HCT116 (cell line): ENCODE results near the gene TNS3. TPM values are rescaled to one million over a fixed set of nuclear protein-coding genes. Genes with fewer than 3 reads are reported as not detected.

Experiments used
- ATAC-seq: fragments of 200-7000 bp; cut with Tn5 transposase; 2 replicates; pipeline ENCODE4 v1.9.1; 2020; ENCODE audit warnings: mild to moderate bottlenecking, moderate library complexity
- BruUV-seq: library from RNA; stranded (reverse); fragments of 400-500 nt; replicated peaks from 2 replicates; lab custom pipeline; 2021; lab: Mats Ljungman, UMichigan
- CTCF ChIA-PET: fragments of 300-600 bp; sonication (Branson Sonifier 250); formaldehyde crosslinking; loops from one replicate; lab custom pipeline; 2021; ENCODE audit warnings: antibody characterized with exemption; lab: Charles Lee
- POLR2A ChIA-PET: fragments of 300-600, 350-600 bp; sonication (Branson Sonifier 250); formaldehyde crosslinking; loops from one replicate; lab custom pipeline; 2021; ENCODE audit warnings: antibody characterized with exemption; lab: Charles Lee
- RAD21 ChIA-PET, 2 experiments: fragments of 300-600 bp; sonication (Branson Sonifier 250); formaldehyde crosslinking; loops; one replicate each; lab custom pipeline; 2023; ENCODE audit warnings: low total read pairs in 2 of 2; ENCODE audit not compliant: uncharacterized antibody in 2 of 2, unreplicated experiment in 2 of 2, low non-redundant PET in 1 of 2; lab: Charles Lee
- DNase-seq: peaks from one replicate; pipeline ENCODE4 v3.0.0-alpha.2; 2010; ENCODE audit warnings: low read depth, low spot score
- H2AFZ ChIP-seq: fragments of 200-600 bp; shearing (Covaris generic), sonication (generic); 2 replicates; pipeline ENCODE4 v1.6.1; 2017; ENCODE audit warnings: low read depth, mixed run types, mixed read lengths, antibody characterized with exemption, low read length; ENCODE audit not compliant: poor library complexity, severe bottlenecking
- H3K27ac ChIP-seq: 2 replicates; pipeline ENCODE4 v1.5.1; 2012; ENCODE audit warnings: low read depth, low read length
- H3K27me3 ChIP-seq: fragments of 200-600 bp; sonication (generic); 2 replicates; pipeline ENCODE4 v1.6.1; 2016; ENCODE audit warnings: mixed run types, low read length, mixed read lengths; ENCODE audit not compliant: insufficient read depth
- H3K36me3 ChIP-seq, 2 experiments: fragments of 200-500 bp in 1 of 2; fragments of 200-600 bp in 1 of 2; sonication (Bioruptor generic) in 1 of 2; sonication (generic) in 1 of 2; 2 replicates each; pipeline versions ENCODE4 v1.5.1 to v1.6.1; 2014 to 2016; ENCODE audit warnings: low read length in 2 of 2, inconsistent platforms in 1 of 2, mixed read lengths in 1 of 2, mixed run types in 1 of 2; ENCODE audit not compliant: insufficient read depth in 2 of 2, control insufficient read depth in 1 of 2
- H3K4me1 ChIP-seq, 2 experiments: fragments of 200-600 bp in 1 of 2; sonication (generic) in 1 of 2; 2 replicates each; pipeline versions ENCODE4 v1.5.1 to v1.6.1; 2012 to 2017; ENCODE audit warnings: low read length in 2 of 2, inconsistent platforms in 1 of 2, mild to moderate bottlenecking in 1 of 2, mixed read lengths in 1 of 2, mixed run types in 1 of 2, moderate library complexity in 1 of 2; ENCODE audit not compliant: insufficient read depth in 2 of 2, control insufficient read depth in 1 of 2
- H3K4me2 ChIP-seq: fragments of 200-600 bp; sonication (generic); 2 replicates; pipeline ENCODE4 v1.6.1; 2017; ENCODE audit warnings: mixed run types, low read length, mixed read lengths
- H3K4me3 ChIP-seq, 2 experiments: fragments of 200-600 bp in 1 of 2; sonication (generic) in 1 of 2; replicated peaks in 1 of 2; 2 replicates each; pipeline ENCODE4 v1.5.1; 2011 to 2016; ENCODE audit warnings: low read length in 2 of 2, control low read depth in 1 of 2, low read depth in 1 of 2, mild to moderate bottlenecking in 1 of 2, mixed read lengths in 1 of 2, mixed run types in 1 of 2
- H3K79me2 ChIP-seq: fragments of 200-600 bp; sonication (generic); 2 replicates; pipeline ENCODE4 v1.6.1; 2017; ENCODE audit warnings: mild to moderate bottlenecking, mixed run types, low read length, moderate library complexity, mixed read lengths; ENCODE audit not compliant: insufficient read depth
- H3K9ac ChIP-seq: fragments of 200-600 bp; sonication (generic); 2 replicates; pipeline ENCODE4 v1.6.1; 2016; ENCODE audit warnings: low read length, mixed read lengths
- H3K9me2 ChIP-seq: fragments of 200-600 bp; sonication (generic), shearing (Covaris generic); 2 replicates; pipeline ENCODE4 v1.6.1; 2017; ENCODE audit warnings: mixed run types, mild to moderate bottlenecking, moderate library complexity; ENCODE audit not compliant: insufficient read depth
- H3K9me3 ChIP-seq, 2 experiments: fragments of 200-500 bp in 1 of 2; fragments of 200-600 bp in 1 of 2; sonication (Bioruptor generic) in 1 of 2; sonication (generic) in 1 of 2; 2 replicates each; pipeline ENCODE4 v1.6.1; 2014 to 2017; ENCODE audit warnings: low read length in 2 of 2, mixed read lengths in 2 of 2, inconsistent platforms in 1 of 2, low read depth in 1 of 2, mild to moderate bottlenecking in 1 of 2, mixed run types in 1 of 2, moderate library complexity in 1 of 2; ENCODE audit not compliant: control insufficient read depth in 1 of 2, insufficient read depth in 1 of 2
- H4K20me1 ChIP-seq: fragments of 200-600 bp; sonication (generic), shearing (Covaris generic); 2 replicates; pipeline ENCODE4 v1.6.1; 2017; ENCODE audit warnings: mixed run types, mild to moderate bottlenecking, moderate library complexity; ENCODE audit not compliant: insufficient read depth
- ATF3 ChIP-seq: IDR thresholded peaks from 2 replicates; pipeline ENCODE4 v1.6.1; 2012
- CBX3 ChIP-seq: IDR thresholded peaks from 2 replicates; pipeline ENCODE4 v1.6.1; 2012; ENCODE audit warnings: low read depth
- POLR2AphosphoS5 ChIP-seq: IDR thresholded peaks from 2 replicates; pipeline ENCODE4 v1.6.1; 2011; ENCODE audit warnings: mild to moderate bottlenecking, low read depth, low read length, moderate library complexity
- RAD21 ChIP-seq: IDR thresholded peaks from 2 replicates; pipeline ENCODE4 v1.6.1; 2012; ENCODE audit warnings: low read depth, mild to moderate bottlenecking
- REST ChIP-seq: IDR thresholded peaks from 2 replicates; pipeline ENCODE4 v1.6.1; 2012; ENCODE audit warnings: low read depth
- SIN3A ChIP-seq: IDR thresholded peaks from 2 replicates; pipeline ENCODE4 v1.6.1; 2012; ENCODE audit warnings: low read depth
- SP1 ChIP-seq: IDR thresholded peaks from 2 replicates; pipeline ENCODE4 v1.6.1; 2012; ENCODE audit warnings: low read depth
- TCF7L2 ChIP-seq: IDR thresholded peaks from 2 replicates; pipeline ENCODE4 v1.7.0; 2011; ENCODE audit warnings: borderline replicate concordance, inconsistent platforms; ENCODE audit not compliant: insufficient read depth, insufficient read length; ENCODE audit errors: extremely low read depth
- ZBTB33 ChIP-seq: IDR thresholded peaks from 2 replicates; pipeline ENCODE4 v1.6.1; 2011; ENCODE audit warnings: mild to moderate bottlenecking, low read length, moderate library complexity; ENCODE audit not compliant: insufficient replicate concordance; ENCODE audit errors: extremely low read depth
- intact Hi-C: fragments of 100-400 bp; cut with micrococcal nuclease; formaldehyde crosslinking; loops from 2 replicates; pipeline ENCODE4 v1.10.0; 2022
- total RNA-seq: library from RNA; stranded (reverse); gene quantifications from one replicate; pipeline ENCODE4 v1.2.1, GENCODE V29; 2021; ENCODE audit not compliant: unreplicated experiment

The TNS3 gene
- total RNA-seq, 1 experiment from 2014 or later: 9.1 TPM

- CTCF ChIA-PET: no interaction called here
- Histone ChIP-seq H3K9ac (no peak overlapping the region), H3K4me3 (no peak overlapping the region)
- TF ChIP-seq RAD21: no peak
- no peak for TF ChIP-seq ZBTB33
- no peak for TF ChIP-seq ATF3
- TF ChIP-seq REST: no peak
- no peak for TF ChIP-seq SP1
- TF ChIP-seq SIN3A: no peak
- TF ChIP-seq CBX3: no peak
- no peak for TF ChIP-seq TCF7L2
- TF ChIP-seq POLR2AphosphoS5: no peak
- TF ChIP-seq, all 23 proteins: peak for 0
- intact Hi-C loops: no loop called here
- no peaks in the 10 kb centered on the region for H3K36me3 ChIP-seq
- H3K79me2 ChIP-seq: no peaks in the 10 kb centered on the region
- no TSS peak for BruUV-seq
- H3K4me2 ChIP-seq: no peak overlapping the region
- no peak for DNase-seq
- no peaks in the 10 kb centered on the region for H3K27me3 ChIP-seq
- no peaks in the 10 kb centered on the region; the same call in 1 of the 2 replicates for H4K20me1 ChIP-seq
- no peaks in the 10 kb centered on the region for H3K9me3 ChIP-seq
- ChIA-PET RAD21 (no interaction called here), POLR2A (no interaction called here)
- H3K27ac ChIP-seq: no peak overlapping the region
- H3K9me2 ChIP-seq: no peaks in the 10 kb centered on the region
- no peak for ATAC-seq
- peaks cover 0 to 4% of the 10 kb centered on the region in 2 experiments; a peak in 1 of 4 replicates for H3K4me1 ChIP-seq
- no peak overlapping the region for H2AFZ ChIP-seq
Observed at GRCh38 chr7:47513741-47514241, 68.1 kb downstream of the TNS3 start.
